MM.1S (cell line): ENCODE measurements around the gene WDR76.

ENCODE experiments used
- CTCF ChIP-seq: fragments of 300-600 bp; sonication (generic); IDR thresholded peaks from 2 replicates; pipeline ENCODE4 v1.5.1; 2016; ENCODE audit warnings: antibody characterized with exemption, low read length, mixed read lengths
- EZH2 ChIP-seq: fragments of 300-600 bp; sonication (generic); optimal IDR thresholded peaks from 2 replicates; pipeline ENCODE3; 2017; ENCODE audit warnings: low read depth, mild to moderate bottlenecking, antibody characterized with exemption, low read length, mixed read lengths
- EZH2phosphoT487 ChIP-seq: fragments of 300-600 bp; sonication (generic); IDR thresholded peaks from 2 replicates; pipeline ENCODE4 v1.6.1; 2018; ENCODE audit warnings: antibody characterized with exemption, low read length

- TF ChIP-seq CTCF (no peak), EZH2 (no peak), EZH2phosphoT487 (no peak)
These were observed 18.3 kb upstream of the WDR76 start for GRCh38 chr15:43808435-43808950.
